AG09319 (cell line): ENCODE data around the gene EGFR.

Experiments
- DNase-seq: peaks from one replicate; pipeline ENCODE4 v3.0.0-alpha.2; 2010; ENCODE audit warnings: low read depth; ENCODE audit errors: extremely low read depth
- CTCF ChIP-seq: IDR thresholded peaks from 2 replicates; pipeline ENCODE4 v1.5.1; 2011; ENCODE audit warnings: low read depth, mild to moderate bottlenecking, inconsistent platforms, low read length, moderate library complexity

The EGFR gene

GRCh38 chr7:55013851-55014250 lies 5.0 kb upstream of the EGFR start:
- no peak for TF ChIP-seq CTCF
- no peak for DNase-seq

- no peak for DNase-seq
- TF ChIP-seq CTCF, result no peak
Measured at GRCh38 chr7:55016061-55016745, 2.6 kb upstream of the EGFR start.

- no peak for DNase-seq
- no peak for TF ChIP-seq CTCF
Measured at GRCh38 chr7:55016746-55017090, 2.1 kb upstream of the EGFR start.

- TF ChIP-seq CTCF, result no peak
- no peak for DNase-seq
Measured at GRCh38 chr7:55017841-55018240, 976 bp upstream of the EGFR start.

GRCh38 chr7:55019191-55019690 lies 424 bp downstream of the EGFR start:
- TF ChIP-seq CTCF, result no peak
- DNase-seq, result no peak

GRCh38 chr7:55019691-55020465 lies 1.1 kb downstream of the EGFR start:
- no peak for DNase-seq
- no peak for TF ChIP-seq CTCF

GRCh38 chr7:55020466-55020871 lies 1.7 kb downstream of the EGFR start:
- DNase-seq, result no peak
- TF ChIP-seq CTCF, result no peak
